Smooth muscle cell (in vitro differentiated cells): ENCODE measurements around the gene COP1. TPM values are rescaled to one million over a fixed set of nuclear protein-coding genes. Genes with fewer than 3 reads are reported as not detected.

Source experiments
- DNase-seq: peaks from one replicate; lab custom pipeline; 2025; ENCODE audit not compliant: unreplicated experiment; lab: John Stamatoyannopoulos, UW
- H2AFZ ChIP-seq: fragments of 200-600 bp; sonication (generic); 2 replicates; pipeline ENCODE4 v1.6.0; 2016; ENCODE audit warnings: antibody characterized with exemption, low read depth, mild to moderate bottlenecking
- H3F3A ChIP-seq: fragments of 200-600 bp; sonication (generic); 2 replicates; pipeline ENCODE4 v1.6.0; 2017; ENCODE audit warnings: antibody characterized with exemption, low read depth
- H3K27ac ChIP-seq: fragments of 200-600 bp; sonication (generic); 2 replicates; pipeline ENCODE4 v1.5.1; 2016; ENCODE audit warnings: low read depth, mild to moderate bottlenecking
- H3K27me3 ChIP-seq: fragments of 200-600 bp; sonication (generic); 2 replicates; pipeline ENCODE4 v1.6.1; 2016; ENCODE audit warnings: low read depth, mild to moderate bottlenecking
- H3K36me3 ChIP-seq: fragments of 200-600 bp; sonication (generic); 2 replicates; pipeline ENCODE4 v1.5.1; 2016; ENCODE audit warnings: low read depth
- H3K4me1 ChIP-seq: fragments of 200-600 bp; sonication (generic); 2 replicates; pipeline ENCODE4 v1.5.1; 2016; ENCODE audit warnings: low read depth
- H3K4me2 ChIP-seq: fragments of 200-600 bp; sonication (generic); 2 replicates; pipeline ENCODE4 v1.6.0; 2016; ENCODE audit warnings: mild to moderate bottlenecking
- H3K4me3 ChIP-seq: fragments of 200-600 bp; sonication (generic); 2 replicates; pipeline ENCODE4 v1.5.1; 2016; ENCODE audit warnings: mild to moderate bottlenecking
- H3K79me2 ChIP-seq: fragments of 200-600 bp; sonication (generic); 2 replicates; pipeline ENCODE4 v1.6.0; 2016; ENCODE audit warnings: low read depth, mild to moderate bottlenecking
- H3K9ac ChIP-seq: fragments of 200-600 bp; sonication (generic); 2 replicates; pipeline ENCODE4 v1.6.0; 2016; ENCODE audit warnings: low read depth
- H3K9me3 ChIP-seq: fragments of 200-600 bp; sonication (generic); replicated peaks from 2 replicates; pipeline ENCODE4 v1.5.1; 2016; ENCODE audit warnings: low read depth
- H4K20me1 ChIP-seq: fragments of 200-600 bp; sonication (generic); 2 replicates; pipeline ENCODE4 v1.6.0; 2016; ENCODE audit warnings: low read depth
- WGBS: methylation state at CpG from one replicate; pipeline ENCODE4 v1.1.7; 2016; ENCODE audit warnings: low lambda C conversion rate; 5-methylcytosine and 5-hydroxymethylcytosine counted together
- polyA plus RNA-seq: library from polyadenylated mRNA; unstranded; fragments of >200 nt; fragmentation: Nextera tagmentation; extraction: Ambion mirVana; gene quantifications from 2 replicates; pipeline ENCODE4 v1.2.1, GENCODE V29; 2016
- total RNA-seq: library from RNA; depleted of rRNA; stranded (reverse); fragments of >200 nt; gene quantifications from 2 replicates; pipeline ENCODE4 v1.2.3, GENCODE V29; 2014
- TF ChIP-seq, protein P1 (sequence below): fragments of 200-600 bp; sonication (generic); IDR thresholded peaks from 2 replicates; pipeline ENCODE4 v1.5.1; 2017; ENCODE audit warnings: borderline replicate concordance, mild to moderate bottlenecking, antibody characterized with exemption; ENCODE audit not compliant: insufficient read depth, poor library complexity, severe bottlenecking

Gene COP1
- total and polyA plus RNA-seq, 2 experiments from 2014 or later = 44.8 to 68.2 TPM

DNA sequence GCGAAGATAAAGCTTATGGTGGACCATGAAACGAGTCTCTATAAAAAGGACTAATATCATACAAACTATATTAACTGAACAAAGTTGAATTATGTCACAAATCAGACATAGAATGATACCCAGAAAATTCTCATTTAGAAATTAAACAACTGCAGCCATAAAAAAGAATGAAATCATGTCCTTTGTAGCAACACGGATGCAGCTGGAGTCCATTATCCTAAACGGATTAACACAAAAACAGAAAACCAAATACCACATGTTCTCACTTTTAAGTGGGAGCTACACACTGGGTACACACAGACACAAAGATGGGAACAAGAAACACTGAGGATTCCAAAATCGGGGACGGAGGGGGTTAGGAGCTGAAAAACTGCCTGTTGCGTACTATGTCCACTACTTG, 11.5 kb downstream of the COP1 start:
- no peaks in the 10 kb centered on the region for H3K36me3 ChIP-seq
- DNase-seq = no peak
- no peak overlapping the region for H3K4me3 ChIP-seq
- H3K9ac ChIP-seq = no peak overlapping the region
- H3K9me3 ChIP-seq = no peaks in the 10 kb centered on the region
- peaks cover 100% of the 10 kb centered on the region for H3K79me2 ChIP-seq
- H3K4me1 ChIP-seq = no peaks in the 10 kb centered on the region
- TF ChIP-seq, protein P1, sequence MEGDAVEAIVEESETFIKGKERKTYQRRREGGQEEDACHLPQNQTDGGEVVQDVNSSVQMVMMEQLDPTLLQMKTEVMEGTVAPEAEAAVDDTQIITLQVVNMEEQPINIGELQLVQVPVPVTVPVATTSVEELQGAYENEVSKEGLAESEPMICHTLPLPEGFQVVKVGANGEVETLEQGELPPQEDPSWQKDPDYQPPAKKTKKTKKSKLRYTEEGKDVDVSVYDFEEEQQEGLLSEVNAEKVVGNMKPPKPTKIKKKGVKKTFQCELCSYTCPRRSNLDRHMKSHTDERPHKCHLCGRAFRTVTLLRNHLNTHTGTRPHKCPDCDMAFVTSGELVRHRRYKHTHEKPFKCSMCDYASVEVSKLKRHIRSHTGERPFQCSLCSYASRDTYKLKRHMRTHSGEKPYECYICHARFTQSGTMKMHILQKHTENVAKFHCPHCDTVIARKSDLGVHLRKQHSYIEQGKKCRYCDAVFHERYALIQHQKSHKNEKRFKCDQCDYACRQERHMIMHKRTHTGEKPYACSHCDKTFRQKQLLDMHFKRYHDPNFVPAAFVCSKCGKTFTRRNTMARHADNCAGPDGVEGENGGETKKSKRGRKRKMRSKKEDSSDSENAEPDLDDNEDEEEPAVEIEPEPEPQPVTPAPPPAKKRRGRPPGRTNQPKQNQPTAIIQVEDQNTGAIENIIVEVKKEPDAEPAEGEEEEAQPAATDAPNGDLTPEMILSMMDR = no peak
- H4K20me1 ChIP-seq = peaks cover 100% of the 10 kb centered on the region
- H3F3A ChIP-seq = no peaks in the 10 kb centered on the region
- H3K4me2 ChIP-seq = no peak overlapping the region
- H3K27ac ChIP-seq = no peak overlapping the region
- 71% methylated on average over 7 of the region's 7 CpGs for WGBS
- H3K27me3 ChIP-seq = no peaks in the 10 kb centered on the region
- H2AFZ ChIP-seq = no peak overlapping the region

DNA sequence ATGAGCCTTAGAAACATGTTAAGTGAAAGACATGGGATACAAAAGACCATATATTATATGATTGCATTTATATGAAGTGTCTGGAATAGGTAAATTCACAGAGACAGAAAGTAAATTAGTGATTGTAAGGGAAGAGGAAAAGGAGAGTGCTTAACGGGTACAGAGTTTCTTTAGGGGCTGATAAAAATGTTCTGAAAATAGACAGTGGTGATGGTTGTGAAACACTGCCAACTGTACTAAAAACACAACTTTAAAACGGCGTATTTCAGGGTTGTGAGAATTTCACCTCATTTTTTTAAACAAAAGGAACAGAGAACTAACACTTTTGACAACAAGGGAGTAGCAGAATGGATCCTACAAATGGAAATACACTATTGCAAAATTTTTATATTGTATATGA, 13.4 kb downstream of the COP1 start:
- Histone ChIP-seq H2AFZ (no peak overlapping the region), H3K9ac (no peak overlapping the region), H3K79me2 (peaks cover 100% of the 10 kb centered on the region), H3K36me3 (no peaks in the 10 kb centered on the region), H3K9me3 (no peaks in the 10 kb centered on the region), H3K4me1 (no peaks in the 10 kb centered on the region), H3K4me2 (no peak overlapping the region), H4K20me1 (peaks cover 100% of the 10 kb centered on the region), H3F3A (no peaks in the 10 kb centered on the region), H3K27me3 (no peaks in the 10 kb centered on the region), H3K27ac (no peak overlapping the region), H3K4me3 (no peak overlapping the region)
- no peak for DNase-seq
- 98% methylated on average over 3 of the region's 3 CpGs for WGBS
- TF ChIP-seq, protein P1 = no peak

DNA sequence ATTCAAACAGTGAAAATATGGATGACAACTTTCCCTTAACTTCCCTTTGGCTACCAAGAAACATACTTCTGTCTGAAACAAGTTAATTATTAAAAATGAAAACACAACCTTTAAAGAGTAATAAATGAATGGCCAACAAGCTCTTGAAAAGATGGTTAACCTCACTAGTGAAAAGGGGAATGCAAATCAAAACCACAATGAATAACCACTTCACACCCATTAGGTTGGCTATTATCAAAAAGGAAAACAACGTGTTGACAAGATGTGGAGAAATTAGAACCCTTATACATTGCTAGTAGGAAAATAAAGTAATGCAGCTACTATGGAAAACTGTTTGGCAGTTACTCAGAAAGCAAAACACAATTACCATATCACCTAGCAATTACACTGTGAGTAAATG, 14.1 kb downstream of the COP1 start:
- H3K9ac ChIP-seq = no peak overlapping the region
- H3K4me1 ChIP-seq = no peaks in the 10 kb centered on the region
- no peak overlapping the region for H3K4me2 ChIP-seq
- H4K20me1 ChIP-seq = peaks cover 100% of the 10 kb centered on the region
- 75% methylated on average over 1 of the region's 1 CpG for WGBS
- H3K27me3 ChIP-seq = no peaks in the 10 kb centered on the region
- peaks cover 100% of the 10 kb centered on the region for H3K79me2 ChIP-seq
- H3K27ac ChIP-seq = no peak overlapping the region
- H2AFZ ChIP-seq = no peak overlapping the region
- TF ChIP-seq, protein P1 = no peak
- H3K9me3 ChIP-seq = no peaks in the 10 kb centered on the region
- no peaks in the 10 kb centered on the region for H3F3A ChIP-seq
- no peak for DNase-seq
- H3K36me3 ChIP-seq = no peaks in the 10 kb centered on the region
- no peak overlapping the region for H3K4me3 ChIP-seq

DNA sequence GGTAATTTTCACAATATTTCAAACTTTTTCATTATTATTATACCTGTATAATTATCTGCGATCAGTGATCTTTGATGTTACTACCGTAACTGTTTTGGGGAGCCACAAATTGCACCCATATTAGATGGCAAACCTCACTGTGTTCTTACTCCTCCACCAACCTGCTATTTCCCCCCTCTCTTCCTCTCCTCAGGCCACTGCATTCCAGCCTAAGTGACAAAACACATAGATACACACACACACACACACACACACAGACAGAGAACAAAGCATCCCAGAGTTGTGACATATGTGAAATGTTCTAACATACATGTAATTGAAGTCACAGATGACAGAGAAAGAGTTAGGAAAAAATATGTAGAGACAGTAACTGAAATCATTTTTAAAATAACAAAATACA, 18.5 kb downstream of the COP1 start:
- H3K9ac ChIP-seq = no peak overlapping the region
- no peaks in the 10 kb centered on the region for H3F3A ChIP-seq
- no peaks in the 10 kb centered on the region for H3K36me3 ChIP-seq
- WGBS = 98% methylated on average over 2 of the region's 2 CpGs
- H3K4me2 ChIP-seq = no peak overlapping the region
- no peak for DNase-seq
- no peak overlapping the region for H3K27ac ChIP-seq
- H3K4me3 ChIP-seq = no peak overlapping the region
- no peak overlapping the region for H2AFZ ChIP-seq
- TF ChIP-seq, protein P1 = no peak
- H3K79me2 ChIP-seq = peaks cover 100% of the 10 kb centered on the region
- H4K20me1 ChIP-seq = peaks cover 100% of the 10 kb centered on the region
- H3K4me1 ChIP-seq = peaks cover 9% of the 10 kb centered on the region
- no peaks in the 10 kb centered on the region for H3K9me3 ChIP-seq
- no peaks in the 10 kb centered on the region for H3K27me3 ChIP-seq
